ENCODE data around the gene PPIL4. TPM values are rescaled to one million over a fixed set of nuclear protein-coding genes. Genes with fewer than 3 reads are reported as not detected.
"Not testable (repeated sequence)": the region's sequence is repeated elsewhere in the genome, so short reads cannot be mapped to it uniquely, and the experiment has no call there.

PPIL4 gene
- total and polyA plus RNA-seq, 7 donors: 6.9 to 32.4 (median 14.7) TPM

DNA sequence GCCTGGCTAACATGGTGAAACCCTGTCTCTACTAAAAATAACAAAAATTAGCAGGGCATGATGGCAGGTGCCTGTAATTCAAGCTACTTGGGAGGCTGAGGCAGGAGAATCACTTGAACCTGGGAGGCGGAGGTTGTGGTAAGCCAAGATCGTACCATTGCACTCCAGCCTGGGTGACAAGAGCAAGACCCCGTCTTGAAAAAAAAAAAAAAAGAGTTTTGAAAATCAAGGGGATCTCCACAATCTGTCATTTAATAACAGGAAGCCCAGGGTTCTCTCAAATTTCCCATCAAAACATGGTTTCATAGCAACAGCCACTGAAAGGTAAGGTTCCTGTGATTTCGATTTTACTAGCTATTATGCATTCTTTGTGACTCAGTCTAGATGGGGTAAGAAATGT lies 51.0 kb downstream of the PPIL4 start:
- H3K4me3 ChIP-seq; ATAC-seq; H3K4me1 ChIP-seq; intact Hi-C loops (cut with DNase I); DNase-seq; H3K36me3 ChIP-seq (ENCODE audit: insufficient read depth in 1 of 2, low read depth in 1 of 2); H3K9me3 ChIP-seq; H3K27me3 ChIP-seq (ENCODE audit: insufficient read depth in 3 of 3, low read length in 2 of 3); H3K27ac ChIP-seq: not testable (repeated sequence)
- 81 to 90% (median 87%) methylated on average over 4 of the region's 4 CpGs for WGBS, 3 donors

DNA sequence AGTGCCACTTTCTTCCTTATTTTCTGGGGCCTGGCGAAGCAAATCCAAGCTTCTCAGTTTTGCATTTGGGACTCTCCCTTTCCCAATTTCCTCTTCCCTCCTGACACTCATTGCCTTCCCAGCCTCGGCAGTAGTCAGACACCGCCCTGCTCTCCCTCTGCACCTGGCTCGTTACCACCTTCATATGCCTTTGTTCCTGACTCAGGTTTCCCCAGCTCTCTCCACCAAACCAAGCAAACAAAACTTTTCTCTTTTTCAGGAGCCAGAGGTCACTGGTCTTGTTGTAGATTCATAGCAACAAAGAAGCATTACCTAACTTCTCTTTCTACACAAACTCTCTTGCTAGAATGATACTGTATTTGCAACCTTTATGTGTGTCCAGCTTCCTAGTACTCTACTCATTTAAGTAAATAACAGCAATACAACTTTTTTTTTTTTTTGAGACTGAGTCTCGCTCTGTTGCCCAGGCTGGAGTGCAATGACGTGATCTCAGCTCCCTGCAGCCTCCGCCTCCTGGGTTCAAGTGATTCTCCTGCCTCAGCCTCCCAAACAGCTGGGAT lies 52.0 kb downstream of the PPIL4 start:
- no peaks in the 10 kb centered on the region for H3K9me3 ChIP-seq
- no peaks in the 10 kb centered on the region for H3K36me3 ChIP-seq (ENCODE audit: insufficient read depth in 1 of 2, low read depth in 1 of 2)
- ATAC-seq (no peak), DNase-seq (no peak)
- peaks cover 5% of the 10 kb centered on the region for H3K4me1 ChIP-seq
- intact Hi-C loops (cut with DNase I): no loop called here
- TF ChIP-seq, protein P1, sequence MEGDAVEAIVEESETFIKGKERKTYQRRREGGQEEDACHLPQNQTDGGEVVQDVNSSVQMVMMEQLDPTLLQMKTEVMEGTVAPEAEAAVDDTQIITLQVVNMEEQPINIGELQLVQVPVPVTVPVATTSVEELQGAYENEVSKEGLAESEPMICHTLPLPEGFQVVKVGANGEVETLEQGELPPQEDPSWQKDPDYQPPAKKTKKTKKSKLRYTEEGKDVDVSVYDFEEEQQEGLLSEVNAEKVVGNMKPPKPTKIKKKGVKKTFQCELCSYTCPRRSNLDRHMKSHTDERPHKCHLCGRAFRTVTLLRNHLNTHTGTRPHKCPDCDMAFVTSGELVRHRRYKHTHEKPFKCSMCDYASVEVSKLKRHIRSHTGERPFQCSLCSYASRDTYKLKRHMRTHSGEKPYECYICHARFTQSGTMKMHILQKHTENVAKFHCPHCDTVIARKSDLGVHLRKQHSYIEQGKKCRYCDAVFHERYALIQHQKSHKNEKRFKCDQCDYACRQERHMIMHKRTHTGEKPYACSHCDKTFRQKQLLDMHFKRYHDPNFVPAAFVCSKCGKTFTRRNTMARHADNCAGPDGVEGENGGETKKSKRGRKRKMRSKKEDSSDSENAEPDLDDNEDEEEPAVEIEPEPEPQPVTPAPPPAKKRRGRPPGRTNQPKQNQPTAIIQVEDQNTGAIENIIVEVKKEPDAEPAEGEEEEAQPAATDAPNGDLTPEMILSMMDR (IDR thresholded peaks at IDR 0.05): no peak
- H3K27ac ChIP-seq: no peak overlapping the region
- no peaks in the 10 kb centered on the region for H3K27me3 ChIP-seq (ENCODE audit: insufficient read depth in 3 of 3, low read length in 2 of 3)
- no peak overlapping the region for H3K4me3 ChIP-seq
- 87 to 90% (median 88%) methylated on average over 7 of the region's 7 CpGs for WGBS, 3 donors

DNA sequence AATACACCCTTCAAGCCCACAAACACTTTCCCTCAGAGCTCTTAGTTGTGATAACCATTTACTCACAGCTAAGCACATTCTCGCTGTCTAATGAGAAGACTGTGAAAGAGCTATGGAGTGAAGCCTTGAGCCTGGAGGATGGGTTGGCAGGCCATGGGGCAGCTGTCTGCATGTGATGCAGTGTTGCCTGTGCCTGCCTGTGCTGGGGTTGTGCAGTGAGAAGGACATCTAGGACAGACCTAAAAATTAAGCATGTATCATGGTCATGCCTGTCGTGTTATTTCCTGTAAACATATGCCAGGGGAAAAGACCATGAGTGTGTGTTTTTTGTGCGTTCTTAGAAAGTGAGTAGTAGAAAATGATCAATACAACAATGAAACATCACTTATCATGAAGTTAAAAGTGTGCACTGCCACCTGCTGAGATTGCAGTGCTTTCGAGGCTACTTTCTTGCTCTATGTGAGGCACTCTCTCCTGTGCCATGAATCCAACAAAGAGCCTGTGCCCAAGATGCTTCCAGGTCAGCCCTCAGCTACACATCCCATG lies 53.0 kb downstream of the PPIL4 start:
- WGBS, 3 donors: 89 to 92% (median 89%) methylated on average over 4 of the region's 4 CpGs
- H3K4me3 ChIP-seq: no peak overlapping the region
- ATAC-seq: no peak
- no peak overlapping the region for H3K27ac ChIP-seq
- H3K36me3 ChIP-seq (ENCODE audit: insufficient read depth in 1 of 2, low read depth in 1 of 2): no peaks in the 10 kb centered on the region
- TF ChIP-seq, protein P1 (IDR thresholded peaks at IDR 0.05): no peak
- no peaks in the 10 kb centered on the region for H3K9me3 ChIP-seq
- no peak for DNase-seq
- H3K27me3 ChIP-seq (ENCODE audit: insufficient read depth in 3 of 3, low read length in 2 of 3): no peaks in the 10 kb centered on the region
- no peaks in the 10 kb centered on the region for H3K4me1 ChIP-seq
- intact Hi-C loops (cut with DNase I): no loop called here

DNA sequence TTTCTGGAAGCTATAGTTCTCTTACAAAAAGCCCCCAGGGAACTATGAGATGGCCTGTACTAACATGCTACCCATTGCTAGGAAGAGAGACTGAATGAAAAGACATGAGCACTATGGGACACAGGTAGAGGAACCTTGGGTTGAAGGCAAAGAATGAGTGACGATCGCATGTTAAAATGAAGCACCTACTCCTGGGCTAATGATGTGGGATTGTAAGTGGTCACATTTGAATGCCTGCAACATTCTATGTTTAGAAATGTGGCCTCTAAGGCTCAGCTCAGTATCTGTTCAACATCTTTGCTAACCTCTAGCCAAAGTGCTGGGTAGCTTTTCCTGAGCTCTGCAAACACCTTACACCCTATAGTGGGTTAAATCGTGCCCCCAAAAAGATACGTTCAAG lies 55.9 kb downstream of the PPIL4 start:
- WGBS, 3 donors: 93 to 96% (median 96%) methylated on average over 4 of the region's 4 CpGs
- H3K36me3 ChIP-seq (ENCODE audit: insufficient read depth in 1 of 2, low read depth in 1 of 2): no peaks in the 10 kb centered on the region
- TF ChIP-seq, protein P1 (IDR thresholded peaks at IDR 0.05): no peak
- no peak for DNase-seq
- no peaks in the 10 kb centered on the region for H3K27me3 ChIP-seq (ENCODE audit: insufficient read depth in 3 of 3, low read length in 2 of 3)
- peaks cover 8% of the 10 kb centered on the region for H3K4me1 ChIP-seq
- intact Hi-C loops (cut with DNase I): no loop called here
- H3K27ac ChIP-seq: no peak overlapping the region
- ATAC-seq: no peak
- no peaks in the 10 kb centered on the region for H3K9me3 ChIP-seq
- H3K4me3 ChIP-seq: no peak overlapping the region

DNA sequence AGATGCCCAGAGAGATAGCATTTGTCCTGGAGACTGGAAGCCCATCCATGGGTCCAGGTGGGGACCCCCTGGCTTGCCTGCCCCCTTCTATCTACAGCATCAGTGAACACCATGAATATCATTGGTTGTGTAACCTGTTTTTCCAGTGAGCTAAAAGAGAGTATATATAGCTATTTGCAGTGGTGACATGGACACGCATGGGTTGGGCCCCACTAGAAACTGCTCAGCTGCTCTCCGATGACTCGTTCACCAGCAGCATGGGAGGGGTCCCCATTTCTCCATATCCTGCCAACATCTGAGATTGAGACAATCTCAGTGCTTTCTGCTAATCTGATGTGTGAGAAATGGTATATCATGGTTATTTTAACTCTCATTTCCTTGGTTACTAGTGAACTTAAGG lies 57.0 kb downstream of the PPIL4 start:
- WGBS, 3 donors: 47 to 73% (median 59%) methylated on average over 3 of the region's 3 CpGs
- intact Hi-C loops (cut with DNase I): no loop called here
- H3K4me3 ChIP-seq: no peak overlapping the region
- H3K27ac ChIP-seq: no peak overlapping the region
- no peaks in the 10 kb centered on the region for H3K36me3 ChIP-seq (ENCODE audit: insufficient read depth in 1 of 2, low read depth in 1 of 2)
- no peak for ATAC-seq
- H3K9me3 ChIP-seq: no peaks in the 10 kb centered on the region
- peaks cover 15% of the 10 kb centered on the region for H3K4me1 ChIP-seq
- TF ChIP-seq, protein P1 (IDR thresholded peaks at IDR 0.05): no peak
- DNase-seq: no peak
- H3K27me3 ChIP-seq (ENCODE audit: insufficient read depth in 3 of 3, low read length in 2 of 3): no peaks in the 10 kb centered on the region
